HG03460 (cell line): ENCODE results near the gene ACSS1.

ENCODE experiments used
- ATAC-seq: cut with Tn5 transposase; IDR thresholded peaks from one replicate; pipeline ENCODE4 v1.9.1; 2021; ENCODE audit not compliant: unreplicated experiment

Gene ACSS1

GRCh38 chr20:25058051-25058846 lies at the start of gene ACSS1:
ACSS1 (minus strand) TSS chr20:25058139; CDS start chr20:25058102, 37 bp downstream.
- ATAC-seq, result peak; percentile 57

- ATAC-seq, result no peak
These were observed 45.6 kb upstream of the ACSS1 start for GRCh38 chr20:25103526-25103925.

GRCh38 chr20:25100914-25101313 lies 43.0 kb upstream of the ACSS1 start:
- no peak for ATAC-seq

GRCh38 chr20:25099601-25100140 lies 41.7 kb upstream of the ACSS1 start:
- no peak for ATAC-seq

- ATAC-seq, result no peak
These were observed 39.6 kb upstream of the ACSS1 start for GRCh38 chr20:25097498-25097897.

- peak; percentile 95 for ATAC-seq
These were observed 32.8 kb upstream of the ACSS1 start for GRCh38 chr20:25090492-25091429.

- ATAC-seq, result no peak
These were observed 31.7 kb upstream of the ACSS1 start for GRCh38 chr20:25089662-25090061.

GRCh38 chr20:25089096-25089495 lies 31.2 kb upstream of the ACSS1 start:
- ATAC-seq, result no peak

- ATAC-seq, result no peak
These were observed 30.3 kb upstream of the ACSS1 start for GRCh38 chr20:25088267-25088666.

- no peak for ATAC-seq
These were observed 29.4 kb upstream of the ACSS1 start for GRCh38 chr20:25087186-25087929.

GRCh38 chr20:25085756-25086495 lies 28.0 kb upstream of the ACSS1 start:
- no peak for ATAC-seq

GRCh38 chr20:25084626-25085187 lies 26.8 kb upstream of the ACSS1 start:
- ATAC-seq, result no peak

GRCh38 chr20:25083773-25084625 lies 26.1 kb upstream of the ACSS1 start:
- peak; percentile 53 for ATAC-seq

GRCh38 chr20:25083141-25083772 lies 25.3 kb upstream of the ACSS1 start:
- ATAC-seq, result no peak

GRCh38 chr20:25082498-25082873 lies 24.5 kb upstream of the ACSS1 start:
- no peak for ATAC-seq

- ATAC-seq, result no peak
These were observed 24.0 kb upstream of the ACSS1 start, which contains the start of gene VSX1 for GRCh38 chr20:25081730-25082497. VSX1 (minus strand) TSS chr20:25082141; CDS start chr20:25082096, 45 bp downstream.

GRCh38 chr20:25081065-25081729 lies 23.3 kb upstream of the ACSS1 start:
- no peak for ATAC-seq
